VCaP (cell line): ENCODE results near the gene GCLM.
A peak's percentile ranks its signal among the peaks of the same experiment; 100 is the strongest.
"Not testable (repeated sequence)": the region's sequence is repeated elsewhere in the genome, so short reads cannot be mapped to it uniquely, and the experiment has no call there.

Experiments used
- H3K27ac ChIP-seq: fragments of 450-650 bp; 2 replicates; pipeline ENCODE4 v1.5.1; 2017
- CTCF ChIP-seq: fragments of 450-650 bp; conservative IDR thresholded peaks from 2 replicates; pipeline ENCODE4 v1.5.1; 2017; ENCODE audit warnings: mild to moderate bottlenecking, moderate library complexity

The GCLM gene

GRCh38 chr1:93909146-93910050, at the start of gene GCLM:
Gene GCLM (minus strand): TSS chr1:93909430. CDS start chr1:93909163, 267 bp downstream.
- peak within 1 kb of the TSS; percentile 86 for H3K27ac ChIP-seq
- peak; percentile 99 for TF ChIP-seq CTCF

GRCh38 chr1:93958726-93959100, 49.5 kb upstream of the GCLM start:
- H3K27ac ChIP-seq, result no peak overlapping the region
- TF ChIP-seq CTCF, result no peak

- TF ChIP-seq CTCF, result no peak
- no peak overlapping the region for H3K27ac ChIP-seq
Observed at GRCh38 chr1:93958032-93958725, 48.9 kb upstream of the GCLM start.

- no peak for TF ChIP-seq CTCF
- H3K27ac ChIP-seq, result no peak overlapping the region
Observed at GRCh38 chr1:93955765-93956164, 46.5 kb upstream of the GCLM start.

- not testable (repeated sequence) for H3K27ac ChIP-seq
Observed at GRCh38 chr1:93947002-93947686, 37.9 kb upstream of the GCLM start.

GRCh38 chr1:93938461-93939145, 29.4 kb upstream of the GCLM start:
- TF ChIP-seq CTCF, result no peak
- H3K27ac ChIP-seq, result peak overlapping the region; percentile 31

GRCh38 chr1:93937997-93938396, 28.8 kb upstream of the GCLM start:
- TF ChIP-seq CTCF, result no peak
- peak overlapping the region; percentile 31 for H3K27ac ChIP-seq
